ENCODE measurements around the gene USP10.

USP10 gene

GRCh38 chr16:84794186-84794585 is 94.4 kb downstream of the USP10 start:
- CTCF ChIA-PET = no interaction called here

GRCh38 chr16:84794626-84795025 is 94.8 kb downstream of the USP10 start:
- ChIA-PET POLR2A (interaction anchor here (0.6 kb wide), 1 partner anchor 106 kb away, joined by 3 read pairs; no protein-coding TSS in a partner anchor), CTCF (no interaction called here)
- Histone ChIP-seq H3K9me3 (ENCODE audit: control insufficient read depth, insufficient read depth, low read depth, low read length) (no peaks in the 10 kb centered on the region), H3K27ac (ENCODE audit: extremely low read depth, low read depth, low read length) (no peak overlapping the region), H3K4me3 (ENCODE audit: low read depth, low read length) (no peak overlapping the region), H3K36me3 (ENCODE audit: control insufficient read depth in 2 of 2, insufficient read depth in 1 of 2, low read length in 2 of 2) (no peaks in the 10 kb centered on the region), H3K4me1 (ENCODE audit: control insufficient read depth, insufficient read depth, low read length) (no peaks in the 10 kb centered on the region)
- TF ChIP-seq ZNF362 (tag by site-specific recombination; IDR thresholded peaks at IDR 0.05) = no peak
- TF ChIP-seq ZNF544 (tag by site-specific recombination; IDR thresholded peaks at IDR 0.05) = no peak
- no peak for TF ChIP-seq ZNF404 (tag by site-specific recombination; IDR thresholded peaks at IDR 0.05)
- no peak for TF ChIP-seq IKZF3 (tag by site-specific recombination; IDR thresholded peaks at IDR 0.05)
- TF ChIP-seq ZNF624 (tag by site-specific recombination; IDR thresholded peaks at IDR 0.05) = no peak

More at GRCh38 chr16:84794186-84794585, 94.4 kb downstream of the USP10 start:
- POLR2A ChIA-PET = no interaction called here
- no peaks in the 10 kb centered on the region for H3K4me1 ChIP-seq (ENCODE audit: control insufficient read depth, insufficient read depth, low read length)
- H3K36me3 ChIP-seq (ENCODE audit: control insufficient read depth in 2 of 2, insufficient read depth in 1 of 2, low read length in 2 of 2) = no peaks in the 10 kb centered on the region
- no peak for TF ChIP-seq ZNF777 (tag by site-specific recombination; IDR thresholded peaks at IDR 0.05; ENCODE audit: borderline replicate concordance)
- TF ChIP-seq ZNF148 (tag by site-specific recombination; IDR thresholded peaks at IDR 0.05; ENCODE audit: borderline replicate concordance) = no peak
- no peak for TF ChIP-seq ZNF624 (tag by site-specific recombination; IDR thresholded peaks at IDR 0.05)
- no peak for TF ChIP-seq ZNF132 (tag by site-specific recombination; IDR thresholded peaks at IDR 0.05; ENCODE audit: borderline replicate concordance)
- no peak for TF ChIP-seq PRDM1 (tag by site-specific recombination; IDR thresholded peaks at IDR 0.05)
- TF ChIP-seq OSR2 (tag by site-specific recombination; IDR thresholded peaks at IDR 0.05) = no peak
- TF ChIP-seq ZFHX2 (tag by site-specific recombination; conservative IDR thresholded peaks at IDR 0.05) = no peak
- TF ChIP-seq ZNF140 (tag by site-specific recombination; IDR thresholded peaks at IDR 0.05) = no peak
- TF ChIP-seq ZBTB26 (tag by site-specific recombination; optimal IDR thresholded peaks at IDR 0.05) = no peak
- TF ChIP-seq OVOL3 (tag by site-specific recombination; IDR thresholded peaks at IDR 0.05) = no peak
- no peak for TF ChIP-seq ZNF707 (tag by site-specific recombination; IDR thresholded peaks at IDR 0.05)
- TF ChIP-seq INSM2 (tag by site-specific recombination; IDR thresholded peaks at IDR 0.05) = no peak
- no peak for TF ChIP-seq ZSCAN5A (tag by site-specific recombination; IDR thresholded peaks at IDR 0.05)
- no peak for TF ChIP-seq ZNF248 (tag by site-specific recombination; IDR thresholded peaks at IDR 0.05)
- no peak overlapping the region for H3K4me3 ChIP-seq (ENCODE audit: low read depth, low read length)
- H3K9me3 ChIP-seq (ENCODE audit: control insufficient read depth, insufficient read depth, low read depth, low read length) = no peaks in the 10 kb centered on the region
- no peak overlapping the region for H3K27ac ChIP-seq (ENCODE audit: extremely low read depth, low read depth, low read length)

Data from HEK293 (cell line).